KOPT-K1 (cell line): ENCODE measurements around the gene TBC1D14.

ENCODE experiments used
- H3K27ac ChIP-seq: fragments of 200-600 bp; sonication (generic); 2 replicates; pipeline ENCODE4 v1.5.1; 2016; ENCODE audit warnings: antibody characterized with exemption, mild to moderate bottlenecking, low read depth, low read length; ENCODE audit not compliant: poor library complexity, severe bottlenecking
- H3K36me3 ChIP-seq: fragments of 200-600 bp; sonication (generic); 2 replicates; pipeline ENCODE4 v1.5.1; 2017; ENCODE audit warnings: antibody characterized with exemption, mild to moderate bottlenecking, low read length, moderate library complexity; ENCODE audit not compliant: insufficient read depth
- H3K9me3 ChIP-seq: fragments of 200-600 bp; sonication (generic); 2 replicates; pipeline ENCODE4 v1.5.1; 2017; ENCODE audit warnings: antibody characterized with exemption, low read length, mild to moderate bottlenecking; ENCODE audit not compliant: insufficient read depth, poor library complexity, severe bottlenecking

Gene TBC1D14

GRCh38 chr4:7007142-7007907 is 97.7 kb downstream of the TBC1D14 start:
- no peak overlapping the region for H3K27ac ChIP-seq
- H3K9me3 ChIP-seq, result no peaks in the 10 kb centered on the region
- H3K36me3 ChIP-seq, result peaks cover 99% of the 10 kb centered on the region

- Histone ChIP-seq H3K36me3 (peaks cover 98% of the 10 kb centered on the region), H3K9me3 (no peaks in the 10 kb centered on the region), H3K27ac (no peak overlapping the region)
These were observed 98.3 kb downstream of the TBC1D14 start for GRCh38 chr4:7007944-7008343.

- H3K36me3 ChIP-seq, result peaks cover 98% of the 10 kb centered on the region
- H3K27ac ChIP-seq, result no peak overlapping the region
- H3K9me3 ChIP-seq, result no peaks in the 10 kb centered on the region
These were observed 99.9 kb downstream of the TBC1D14 start for GRCh38 chr4:7009564-7009963.

- H3K27ac ChIP-seq, result no peak overlapping the region
- H3K9me3 ChIP-seq, result no peaks in the 10 kb centered on the region
- peaks cover 99% of the 10 kb centered on the region for H3K36me3 ChIP-seq
These were observed 103.5 kb downstream of the TBC1D14 start for GRCh38 chr4:7013175-7013574.

- peaks cover 99% of the 10 kb centered on the region for H3K36me3 ChIP-seq
- no peak overlapping the region for H3K27ac ChIP-seq
- no peaks in the 10 kb centered on the region for H3K9me3 ChIP-seq
These were observed 105.2 kb downstream of the TBC1D14 start for GRCh38 chr4:7014815-7015214.

- Histone ChIP-seq H3K27ac (no peak overlapping the region), H3K36me3 (peaks cover 99% of the 10 kb centered on the region), H3K9me3 (no peaks in the 10 kb centered on the region)
These were observed 105.9 kb downstream of the TBC1D14 start for GRCh38 chr4:7015383-7016035.

GRCh38 chr4:7016086-7016485 is 106.5 kb downstream of the TBC1D14 start:
- no peak overlapping the region for H3K27ac ChIP-seq
- peaks cover 99% of the 10 kb centered on the region for H3K36me3 ChIP-seq

GRCh38 chr4:7016512-7016911 is 106.9 kb downstream of the TBC1D14 start:
- no peaks in the 10 kb centered on the region for H3K9me3 ChIP-seq
- peaks cover 99% of the 10 kb centered on the region for H3K36me3 ChIP-seq
- no peak overlapping the region for H3K27ac ChIP-seq

More at GRCh38 chr4:7016086-7016485, 106.5 kb downstream of the TBC1D14 start:
- H3K9me3 ChIP-seq, result no peaks in the 10 kb centered on the region

GRCh38 chr4:7017446-7018048 is 107.9 kb downstream of the TBC1D14 start:
- Histone ChIP-seq H3K27ac (no peak overlapping the region), H3K9me3 (no peaks in the 10 kb centered on the region), H3K36me3 (peaks cover 99% of the 10 kb centered on the region)

GRCh38 chr4:7018281-7018680 is 108.7 kb downstream of the TBC1D14 start:
- peaks cover 98% of the 10 kb centered on the region for H3K36me3 ChIP-seq
- H3K27ac ChIP-seq, result no peak overlapping the region
- no peaks in the 10 kb centered on the region for H3K9me3 ChIP-seq

- H3K9me3 ChIP-seq, result no peaks in the 10 kb centered on the region
- no peak overlapping the region for H3K27ac ChIP-seq
- peaks cover 98% of the 10 kb centered on the region for H3K36me3 ChIP-seq
These were observed 109.7 kb downstream of the TBC1D14 start for GRCh38 chr4:7019367-7019766.

- peaks cover 98% of the 10 kb centered on the region for H3K36me3 ChIP-seq
- no peak overlapping the region for H3K27ac ChIP-seq
- no peaks in the 10 kb centered on the region for H3K9me3 ChIP-seq
These were observed 110.7 kb downstream of the TBC1D14 start for GRCh38 chr4:7020290-7020689.

- Histone ChIP-seq H3K9me3 (no peaks in the 10 kb centered on the region), H3K36me3 (peaks cover 98% of the 10 kb centered on the region), H3K27ac (no peak overlapping the region)
These were observed 111.2 kb downstream of the TBC1D14 start for GRCh38 chr4:7020856-7021255.

- no peaks in the 10 kb centered on the region for H3K9me3 ChIP-seq
- peaks cover 98% of the 10 kb centered on the region for H3K36me3 ChIP-seq
These were observed 111.7 kb downstream of the TBC1D14 start for GRCh38 chr4:7021355-7021754.

GRCh38 chr4:7021930-7022664 is 112.5 kb downstream of the TBC1D14 start:
- Histone ChIP-seq H3K36me3 (peaks cover 98% of the 10 kb centered on the region), H3K27ac (no peak overlapping the region), H3K9me3 (no peaks in the 10 kb centered on the region)

More at GRCh38 chr4:7021355-7021754, 111.7 kb downstream of the TBC1D14 start:
- H3K27ac ChIP-seq, result no peak overlapping the region
